VCaP (cell line): Measurements from ENCODE around the gene BBS9.

Experiments
- H3K27ac ChIP-seq: fragments of 450-650 bp; 2 replicates; pipeline ENCODE4 v1.5.1; 2017
- TF ChIP-seq, protein P1 (sequence below): fragments of 450-650 bp; conservative IDR thresholded peaks from 2 replicates; pipeline ENCODE4 v1.5.1; 2017; ENCODE audit warnings: mild to moderate bottlenecking, moderate library complexity

Gene BBS9

DNA sequence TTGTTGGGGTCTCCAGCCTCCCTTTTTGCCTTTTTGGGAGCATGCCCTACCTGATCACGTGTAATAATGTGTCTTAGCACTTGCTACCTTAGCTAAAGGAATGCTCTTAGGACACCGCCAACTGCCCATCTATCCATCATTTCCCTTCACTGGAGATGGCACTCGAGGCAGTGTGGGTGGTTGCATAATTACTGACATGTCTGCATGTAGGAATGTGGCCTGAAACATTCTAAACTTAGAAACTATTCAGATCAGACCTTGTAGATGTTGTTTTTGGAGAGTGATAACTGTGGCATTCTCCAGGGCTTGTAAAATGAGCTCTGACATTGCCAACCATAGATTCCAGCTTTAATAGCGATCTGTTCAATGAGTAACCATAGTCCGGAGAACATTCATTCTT lies 365.8 kb downstream of the BBS9 start:
- TF ChIP-seq, protein P1, sequence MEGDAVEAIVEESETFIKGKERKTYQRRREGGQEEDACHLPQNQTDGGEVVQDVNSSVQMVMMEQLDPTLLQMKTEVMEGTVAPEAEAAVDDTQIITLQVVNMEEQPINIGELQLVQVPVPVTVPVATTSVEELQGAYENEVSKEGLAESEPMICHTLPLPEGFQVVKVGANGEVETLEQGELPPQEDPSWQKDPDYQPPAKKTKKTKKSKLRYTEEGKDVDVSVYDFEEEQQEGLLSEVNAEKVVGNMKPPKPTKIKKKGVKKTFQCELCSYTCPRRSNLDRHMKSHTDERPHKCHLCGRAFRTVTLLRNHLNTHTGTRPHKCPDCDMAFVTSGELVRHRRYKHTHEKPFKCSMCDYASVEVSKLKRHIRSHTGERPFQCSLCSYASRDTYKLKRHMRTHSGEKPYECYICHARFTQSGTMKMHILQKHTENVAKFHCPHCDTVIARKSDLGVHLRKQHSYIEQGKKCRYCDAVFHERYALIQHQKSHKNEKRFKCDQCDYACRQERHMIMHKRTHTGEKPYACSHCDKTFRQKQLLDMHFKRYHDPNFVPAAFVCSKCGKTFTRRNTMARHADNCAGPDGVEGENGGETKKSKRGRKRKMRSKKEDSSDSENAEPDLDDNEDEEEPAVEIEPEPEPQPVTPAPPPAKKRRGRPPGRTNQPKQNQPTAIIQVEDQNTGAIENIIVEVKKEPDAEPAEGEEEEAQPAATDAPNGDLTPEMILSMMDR = no peak
- no peak overlapping the region for H3K27ac ChIP-seq

DNA sequence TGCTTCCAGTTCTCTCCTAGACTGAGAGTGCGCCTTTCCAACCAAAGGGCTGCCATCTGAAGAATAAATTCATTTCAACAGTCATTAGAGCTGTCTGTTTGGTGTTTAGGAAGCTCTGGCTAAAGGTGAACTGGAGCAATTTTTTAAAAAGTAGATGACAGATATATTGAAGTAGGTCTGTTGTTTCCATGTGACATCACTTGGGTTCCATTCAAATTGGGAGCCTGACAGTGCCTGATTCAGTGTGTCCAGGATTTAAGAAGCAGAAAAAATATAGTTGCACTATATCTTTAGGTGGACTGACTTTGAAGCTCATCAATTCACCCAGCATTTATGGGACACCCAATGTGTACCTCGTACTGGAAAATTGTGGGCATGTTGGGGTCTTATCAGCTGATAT lies 367.7 kb downstream of the BBS9 start:
- H3K27ac ChIP-seq = no peak overlapping the region
- TF ChIP-seq, protein P1 = no peak

DNA sequence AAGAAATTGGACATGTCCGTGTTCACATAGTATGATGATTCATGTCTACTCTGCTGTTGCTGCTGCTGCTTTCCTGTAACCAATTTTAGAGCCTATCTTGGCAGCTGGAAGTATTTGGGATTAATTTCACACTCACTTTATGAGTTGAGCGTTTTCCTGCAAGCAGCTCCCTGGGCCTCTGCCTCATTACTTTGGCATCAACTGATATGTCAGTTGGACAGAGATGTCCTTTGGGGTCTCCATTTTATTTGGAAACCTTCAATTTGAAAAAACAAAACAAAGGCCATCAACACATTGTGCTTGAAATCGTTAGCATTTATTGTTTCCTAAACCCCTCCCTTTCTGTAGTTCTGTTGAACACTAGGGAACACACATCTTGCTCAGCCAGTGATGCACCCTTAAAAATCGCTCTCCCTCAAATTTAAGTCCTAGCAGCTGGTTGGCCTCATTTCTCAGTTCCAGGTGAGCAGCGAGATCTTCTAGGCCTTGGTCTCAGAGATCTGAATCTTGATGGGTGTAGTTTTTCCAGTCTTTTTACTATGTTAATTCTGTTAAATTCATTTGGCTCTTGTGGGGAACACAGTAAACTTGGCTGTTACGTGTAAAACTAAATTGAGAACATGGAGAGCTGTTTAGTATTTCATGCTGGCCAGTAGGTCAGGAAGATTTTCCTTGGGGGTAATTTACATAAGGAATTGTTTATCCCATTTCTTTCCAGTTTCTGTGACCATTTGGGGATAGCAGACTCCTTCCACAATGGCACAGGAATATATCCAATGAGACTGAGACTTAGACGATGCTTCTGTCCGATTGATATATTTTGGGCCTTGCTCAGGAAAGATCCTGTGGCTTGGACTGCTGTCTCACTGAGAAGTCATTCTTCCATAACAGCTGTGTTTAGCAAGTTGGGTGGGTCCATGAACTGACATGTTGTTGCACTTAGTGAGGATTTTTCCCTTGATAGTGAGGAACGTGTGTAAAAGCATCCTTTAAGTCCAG lies 371.6 kb downstream of the BBS9 start:
- TF ChIP-seq, protein P1 = no peak
- H3K27ac ChIP-seq = no peak overlapping the region

DNA sequence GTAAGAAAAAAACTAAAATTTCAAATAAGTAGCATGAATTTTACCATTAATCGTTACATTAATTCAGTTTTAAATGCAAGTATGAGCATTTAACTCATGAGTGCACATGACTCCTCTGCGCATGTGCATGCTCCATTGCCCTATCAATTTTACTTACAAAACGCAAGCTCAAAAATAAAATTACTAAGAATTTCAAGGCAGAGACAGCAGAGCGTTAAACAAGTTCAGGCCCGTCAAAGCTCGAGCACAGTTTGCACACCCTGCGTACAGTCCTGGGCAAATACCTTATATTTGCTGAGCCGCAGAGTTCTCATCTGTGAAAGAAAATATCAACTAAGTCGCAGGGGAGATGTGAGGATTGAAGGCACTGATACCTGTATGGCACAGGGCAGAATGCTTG lies 373.6 kb downstream of the BBS9 start:
- TF ChIP-seq, protein P1 = no peak

DNA sequence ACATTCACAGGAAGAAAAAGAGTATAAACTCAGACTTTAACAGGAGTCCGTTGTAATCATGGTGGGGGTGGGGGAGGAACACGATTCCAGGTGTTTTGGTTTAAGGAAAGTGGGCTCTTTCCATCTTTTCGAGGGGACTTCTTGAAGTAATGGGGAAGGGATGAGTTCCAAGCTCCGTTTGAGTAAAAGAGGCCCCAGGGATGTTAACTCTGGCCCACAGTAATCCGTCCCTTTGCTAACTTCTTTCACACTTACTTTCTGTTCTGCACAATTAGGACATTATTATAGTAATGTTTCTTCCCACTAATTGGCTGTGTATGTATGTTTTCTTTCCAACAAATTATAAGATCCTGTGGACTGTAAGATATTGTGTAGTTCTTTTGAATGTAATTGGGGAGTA lies 374.4 kb downstream of the BBS9 start:
- H3K27ac ChIP-seq = no peak overlapping the region
- TF ChIP-seq, protein P1 = no peak

More for the DNA sequence above, 373.6 kb downstream of the BBS9 start:
- no peak overlapping the region for H3K27ac ChIP-seq

DNA sequence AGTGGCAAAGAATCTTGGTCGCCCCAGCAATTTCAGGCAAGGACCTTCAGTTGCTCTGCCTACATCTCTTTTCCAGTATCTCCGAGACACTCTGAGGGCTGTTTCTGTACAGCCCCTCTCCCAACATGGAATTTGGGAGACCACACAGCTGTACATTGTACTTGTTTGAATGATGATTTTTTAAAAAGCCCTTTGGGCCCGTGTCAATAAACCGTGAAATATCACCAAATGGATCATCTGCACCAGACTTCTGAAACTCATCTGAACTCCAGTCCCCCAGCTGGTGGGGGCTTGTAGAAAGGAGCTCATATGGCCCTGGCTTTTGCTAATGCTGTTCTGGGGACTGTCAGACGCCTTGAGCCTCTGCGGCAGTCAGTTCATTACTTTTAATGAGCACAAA lies 374.9 kb downstream of the BBS9 start:
- TF ChIP-seq, protein P1 = no peak
- no peak overlapping the region for H3K27ac ChIP-seq

DNA sequence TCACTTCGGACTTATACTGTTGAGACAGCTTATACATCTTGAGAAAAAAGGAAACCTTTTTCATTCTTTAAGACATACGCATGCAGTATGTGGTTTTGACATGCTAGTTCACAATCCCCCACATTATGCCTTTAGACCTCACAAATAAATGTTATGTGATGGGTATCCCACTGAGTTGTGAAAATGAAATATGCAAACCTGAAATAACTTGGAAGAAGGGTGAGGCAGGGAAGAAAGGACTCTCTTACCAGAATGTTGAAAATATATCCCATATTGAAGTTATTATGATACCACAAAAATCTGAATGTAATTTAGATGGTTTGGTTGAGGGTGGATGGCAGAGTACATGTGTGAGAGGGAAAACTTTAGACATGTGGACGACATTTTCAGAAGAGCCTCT lies 379.8 kb downstream of the BBS9 start:
- TF ChIP-seq, protein P1 = no peak
- no peak overlapping the region for H3K27ac ChIP-seq
